H1 (cell line): ENCODE results near the gene DNAH1. TPM values are rescaled to one million over a fixed set of nuclear protein-coding genes. Genes with fewer than 3 reads are reported as not detected.

Source experiments
- CTCF ChIA-PET: fragments of 300-600 bp; sonication (Branson Sonifier 250); formaldehyde crosslinking; loops from one replicate; lab custom pipeline; 2021; ENCODE audit not compliant: partially characterized antibody; lab: Charles Lee
- POLR2A ChIA-PET: fragments of 300-600 bp; sonication (Branson Sonifier 250); formaldehyde crosslinking; loops from one replicate; lab custom pipeline; 2021; ENCODE audit warnings: inconsistent platforms; ENCODE audit not compliant: partially characterized antibody; lab: Charles Lee
- DNase-seq, 2 experiments: peaks; one replicate each; pipeline versions ENCODE4 v3.0.0 to v3.0.0-alpha.2; 2010 to 2022; ENCODE audit warnings: low spot score in 2 of 2, low read depth in 1 of 2, mixed read lengths in 1 of 2
- FAIRE-seq: peaks from 2 replicates; lab custom pipeline; 2011; peaks lifted over from hg19 to GRCh38; lab: Jason Lieb, UNC
- H2AFZ ChIP-seq: 2 replicates; pipeline ENCODE4 v1.8.1; 2012; ENCODE audit warnings: low read length, inconsistent platforms
- H2AK5ac ChIP-seq: 2 replicates; pipeline ENCODE4 v1.6.1; 2013; ENCODE audit warnings: low read depth, low read length
- H2BK120ac ChIP-seq: replicated peaks from 2 replicates; pipeline ENCODE3; 2013; ENCODE audit warnings: low read depth, low read length, inconsistent platforms
- H2BK12ac ChIP-seq: 2 replicates; pipeline ENCODE4 v1.6.1; 2013; ENCODE audit warnings: low read depth, low read length
- H2BK15ac ChIP-seq: 2 replicates; pipeline ENCODE4 v1.6.1; 2013; ENCODE audit warnings: low read length
- H2BK20ac ChIP-seq: 2 replicates; pipeline ENCODE4 v1.6.1; 2013; ENCODE audit warnings: low read length
- H2BK5ac ChIP-seq: 2 replicates; pipeline ENCODE4 v1.6.1; 2013; ENCODE audit warnings: low read depth, low read length
- H3K14ac ChIP-seq: 2 replicates; pipeline ENCODE4 v1.6.1; 2013; ENCODE audit warnings: inconsistent platforms; ENCODE audit not compliant: insufficient read length
- H3K18ac ChIP-seq: 2 replicates; pipeline ENCODE4 v1.6.1; 2013; ENCODE audit warnings: low read length; ENCODE audit errors: extremely low read depth
- H3K23ac ChIP-seq: 2 replicates; pipeline ENCODE4 v1.6.1; 2013; ENCODE audit warnings: inconsistent platforms; ENCODE audit not compliant: insufficient read length
- H3K23me2 ChIP-seq: 2 replicates; pipeline ENCODE4 v1.6.1; 2013; ENCODE audit warnings: low read depth, low read length
- H3K27ac ChIP-seq: 2 replicates; pipeline ENCODE4 v1.6.1; 2011; ENCODE audit warnings: low read depth, low read length, inconsistent platforms
- H3K27me3 ChIP-seq, 4 experiments: replicated peaks in 1 of 4; 1 replicate in 1 of 4; 2 replicates in 3 of 4; pipeline versions ENCODE4 v1.6.1 to v1.8.1; 2011 to 2013; ENCODE audit warnings: low read length in 3 of 4, mild to moderate bottlenecking in 3 of 4, inconsistent platforms in 2 of 4, mixed read lengths in 2 of 4, moderate library complexity in 1 of 4; ENCODE audit not compliant: control insufficient read depth in 3 of 4, insufficient read depth in 3 of 4; ENCODE audit errors: extremely low read depth in 1 of 4
- H3K36me3 ChIP-seq, 4 experiments: 2 replicates each; pipeline versions ENCODE4 v1.6.1 to v1.8.1; 2011 to 2013; ENCODE audit warnings: mild to moderate bottlenecking in 4 of 4, low read length in 3 of 4, moderate library complexity in 2 of 4, control low read depth in 1 of 4, inconsistent platforms in 1 of 4; ENCODE audit not compliant: insufficient read depth in 4 of 4, control insufficient read depth in 2 of 4
- H3K4ac ChIP-seq: replicated peaks from 2 replicates; pipeline ENCODE3; 2013; ENCODE audit warnings: low read length, low read depth, mixed read lengths, inconsistent platforms; ENCODE audit not compliant: insufficient read length
- H3K4me1 ChIP-seq, 4 experiments: replicated peaks in 1 of 4; 1 replicate in 1 of 4; 2 replicates in 3 of 4; pipeline versions ENCODE4 v1.6.1 to v1.8.1; 2011 to 2013; ENCODE audit warnings: low read length in 3 of 4, inconsistent platforms in 2 of 4, mixed read lengths in 1 of 4; ENCODE audit not compliant: insufficient read depth in 4 of 4, control insufficient read depth in 3 of 4
- H3K4me2 ChIP-seq, 2 experiments: 2 replicates each; pipeline versions ENCODE4 v1.6.1 to v1.8.1; 2011 to 2013; ENCODE audit warnings: low read depth in 2 of 2, low read length in 2 of 2, control low read depth in 1 of 2, inconsistent platforms in 1 of 2, mild to moderate bottlenecking in 1 of 2; ENCODE audit not compliant: insufficient read depth in 1 of 2
- H3K4me3 ChIP-seq, 4 experiments: fragments of 200-600, 300-600 bp in 1 of 4; sonication (generic), shearing (Covaris generic), sonication (Bioruptor Twin) in 1 of 4; 2 replicates each; pipeline versions ENCODE4 v1.5.1 to v1.8.1; 2011 to 2016; ENCODE audit warnings: low read length in 4 of 4, low read depth in 3 of 4, control low read depth in 2 of 4, inconsistent platforms in 2 of 4, mild to moderate bottlenecking in 2 of 4, mixed read lengths in 1 of 4, moderate library complexity in 1 of 4; ENCODE audit not compliant: insufficient read depth in 2 of 4; ENCODE audit errors: extremely low read depth in 1 of 4
- H3K56ac ChIP-seq: replicated peaks from 2 replicates; pipeline ENCODE3; 2013; ENCODE audit warnings: low read depth, mild to moderate bottlenecking, mixed read lengths, low read length, inconsistent platforms; ENCODE audit not compliant: insufficient read length
- H3K79me1 ChIP-seq: 2 replicates; pipeline ENCODE4 v1.6.1; 2013; ENCODE audit warnings: low read depth, low read length, control low read depth
- H3K79me2 ChIP-seq, 2 experiments: 2 replicates each; pipeline versions ENCODE4 v1.6.1 to v1.8.1; 2012 to 2013; ENCODE audit warnings: low read length in 2 of 2, mild to moderate bottlenecking in 2 of 2, inconsistent platforms in 1 of 2; ENCODE audit not compliant: insufficient read depth in 2 of 2, control insufficient read depth in 1 of 2
- H3K9ac ChIP-seq, 4 experiments: replicated peaks in 1 of 4; 1 replicate in 1 of 4; 2 replicates in 3 of 4; pipeline versions ENCODE4 v1.6.1 to v1.8.1; 2011 to 2013; ENCODE audit warnings: low read depth in 3 of 4, low read length in 3 of 4, control low read depth in 2 of 4, mild to moderate bottlenecking in 2 of 4, moderate library complexity in 2 of 4, inconsistent platforms in 1 of 4; ENCODE audit errors: extremely low read depth in 1 of 4
- H3K9me3 ChIP-seq, 2 experiments: 2 replicates each; pipeline versions ENCODE4 v1.6.1 to v1.8.1; 2012 to 2013; ENCODE audit warnings: mild to moderate bottlenecking in 2 of 2, moderate library complexity in 2 of 2, control low read depth in 1 of 2, inconsistent platforms in 1 of 2, low read depth in 1 of 2, low read length in 1 of 2, mixed read lengths in 1 of 2; ENCODE audit not compliant: insufficient read depth in 2 of 2
- H4K20me1 ChIP-seq, 2 experiments: replicated peaks in 1 of 2; 2 replicates each; pipeline versions ENCODE3 to v1.8.1; 2011 to 2013; ENCODE audit warnings: inconsistent platforms in 2 of 2, low read length in 2 of 2, mild to moderate bottlenecking in 1 of 2; ENCODE audit not compliant: insufficient read depth in 2 of 2, control insufficient read depth in 1 of 2
- H4K5ac ChIP-seq: 2 replicates; pipeline ENCODE4 v1.6.1; 2013; ENCODE audit warnings: low read length, low read depth, mixed read lengths, inconsistent platforms; ENCODE audit not compliant: insufficient read length
- H4K8ac ChIP-seq: 2 replicates; pipeline ENCODE4 v1.8.0; 2013; ENCODE audit warnings: mild to moderate bottlenecking, moderate library complexity, low read length, inconsistent platforms; ENCODE audit not compliant: insufficient read depth; ENCODE audit errors: extremely low read depth
- H4K91ac ChIP-seq: replicated peaks from 2 replicates; pipeline ENCODE3; 2013; ENCODE audit warnings: low read length, mixed read lengths, inconsistent platforms; ENCODE audit not compliant: insufficient read length
- ASH2L ChIP-seq: fragments of 200-600, 300-600 bp; sonication (generic); IDR thresholded peaks from one replicate; pipeline ENCODE4 v1.7.1; 2017; ENCODE audit warnings: low read length
- CREB1 ChIP-seq: IDR thresholded peaks from 2 replicates; pipeline ENCODE4 v1.6.1; 2012; ENCODE audit warnings: inconsistent platforms
- EZH2 ChIP-seq: fragments of 200-600 bp; sonication (generic); IDR thresholded peaks from 2 replicates; pipeline ENCODE4 v1.7.1; 2012; ENCODE audit warnings: low read depth, mild to moderate bottlenecking, moderate library complexity, low read length, inconsistent platforms; ENCODE audit not compliant: severe bottlenecking
- NRF1 ChIP-seq: IDR thresholded peaks from 2 replicates; pipeline ENCODE4 v1.6.1; 2011; ENCODE audit warnings: mild to moderate bottlenecking, low read depth, low read length, improper control_type of control experiment
- POLR2A ChIP-seq, 2 experiments: IDR thresholded peaks; 1 replicate in 1 of 2; 2 replicates in 1 of 2; pipeline ENCODE4 v1.6.1; 2011; ENCODE audit warnings: low read depth in 2 of 2, low read length in 2 of 2, mild to moderate bottlenecking in 2 of 2; ENCODE audit errors: control extremely low read depth in 1 of 2
- RBBP5 ChIP-seq: IDR thresholded peaks from 2 replicates; pipeline ENCODE4 v1.7.1; 2012; ENCODE audit warnings: low read depth, mild to moderate bottlenecking, inconsistent platforms, low read length, moderate library complexity, borderline replicate concordance
- SP4 ChIP-seq: IDR thresholded peaks from 2 replicates; pipeline ENCODE4 v1.6.1; 2012; ENCODE audit warnings: low read length, inconsistent platforms
- SUZ12 ChIP-seq: fragments of 200-600 bp; sonication (generic); IDR thresholded peaks from 2 replicates; pipeline ENCODE4 v1.6.1; 2012; ENCODE audit warnings: mild to moderate bottlenecking, inconsistent platforms, low read length, moderate library complexity, mixed read lengths
- TAF7 ChIP-seq: optimal IDR thresholded peaks from 2 replicates; pipeline ENCODE3; 2011; ENCODE audit warnings: low read depth, mild to moderate bottlenecking, inconsistent platforms, low read length, moderate library complexity, borderline replicate concordance
- WGBS, 2 experiments: shearing (Covaris generic) in 1 of 2; methylation state at CpG; one replicate each; pipeline versions ENCODE4 v1.1.6 to v1.1.7; 2013 to 2015; ENCODE audit warnings: low lambda C conversion rate in 2 of 2, mixed read lengths in 2 of 2, inconsistent platforms in 1 of 2, low coverage in 1 of 2, missing lambda C conversion rate in 1 of 2; ENCODE audit not compliant: insufficient replicate concordance in 2 of 2, insufficient coverage in 1 of 2, insufficient read length in 1 of 2; ENCODE audit errors: extremely low coverage in 1 of 2, missing lambda C conversion rate in 1 of 2; 5-methylcytosine and 5-hydroxymethylcytosine counted together
- polyA plus RNA-seq, 7 experiments: library from polyadenylated mRNA; depleted of rRNA in 3 of 7; stranded (reverse) in 5 of 7; unstranded in 2 of 7; fragments of >200 nt in 5 of 7; fragments of 200-250 nt in 2 of 7; gene quantifications; 1 replicate in 5 of 7; 2 replicates in 1 of 7; 4 replicates in 1 of 7; pipeline versions ENCODE4 v1.2.1 to v1.2.3, GENCODE V29; 2011 to 2013; ENCODE audit warnings: missing spikeins in 2 of 7, mixed read lengths in 2 of 7
- total RNA-seq: library from RNA; stranded (reverse); fragmentation: NEBNext Ultra II Directional; extraction: Animal tissue kit (Norgen Biotek cat#: 25700); gene quantifications from 2 replicates; pipeline ENCODE4 v1.2.1, GENCODE V29; 2021
- TF ChIP-seq, protein P1 (sequence below): IDR thresholded peaks from 2 replicates; pipeline ENCODE4 v1.6.1; 2012; ENCODE audit warnings: low read length, inconsistent platforms

The DNAH1 gene
- total and polyA plus RNA-seq, 2 of the 8 experiments (the other 6 are each of a cell fraction or from before 2014, with no cell fraction given) = 1.0 to 1.5 TPM

- Histone ChIP-seq H2BK20ac (no peak overlapping the region), H2BK5ac (no peak overlapping the region), H3K79me1 (peaks cover 3% of the 10 kb centered on the region; the same call in 1 of the 2 replicates), H3K27ac (no peak overlapping the region), H4K91ac (no peak overlapping the region), H3K56ac (no peak overlapping the region), H3K23me2 (peaks cover 4% of the 10 kb centered on the region; the same call in 1 of the 2 replicates), H3K4me2 (no peak overlapping the region), H3K4me1 (peaks cover 0 to 18% (median 10%) of the 10 kb centered on the region in 4 experiments; a peak in 5 of 7 replicates), H3K14ac (no peak overlapping the region), H3K79me2 (no peaks in the 10 kb centered on the region), H3K23ac (no peak overlapping the region), H2AK5ac (no peak overlapping the region), H4K5ac (no peak overlapping the region), H3K27me3 (0 out of 7 replicates have a peak, but pooled peaks cover 0 to 2% (median 0%) of the 10 kb centered on the region in 4 experiments), H2BK120ac (no peak overlapping the region), H2BK15ac (no peak overlapping the region; the same call in 1 of the 2 replicates), H3K9ac (no peak overlapping the region; a peak in 1 of 7 replicates), H3K9me3 (no peaks in the 10 kb centered on the region), H2AFZ (no peak overlapping the region), H3K18ac (no peak overlapping the region), H3K4ac (no peak overlapping the region), H3K36me3 (no peaks in the 10 kb centered on the region), H4K8ac (no peak overlapping the region), H3K4me3 (no peak overlapping the region), H4K20me1 (no peaks in the 10 kb centered on the region), H2BK12ac (peak overlapping the region; percentile 70)
- DNase-seq (peak; percentile 75 to 95), FAIRE-seq (peak; percentile 69)
- ChIA-PET POLR2A (interaction anchor here (0.9 to 12.3 kb wide), 7 partner anchors 10 to 170 kb away, joined by 3 to 112 read pairs (median 4); no protein-coding TSS in a partner anchor), CTCF (interaction anchor here (0.6 to 12.8 kb wide), 40 partner anchors 7 to 346 kb away, joined by 3 to 109 read pairs (median 4); partner anchors contain the start of genes STAB1 and TNNC1)
- 40% methylated on average over 13 of the region's 13 CpGs; no CpG with 5 or more reads in 1 of the 2 experiments for WGBS, 2 experiments
- TF ChIP-seq SUZ12 (no peak), TAF7 (no peak), ASH2L (no peak), NRF1 (no peak), EZH2 (no peak), RBBP5 (no peak), POLR2A (IDR thresholded peaks at IDR 0.05; ENCODE audit: control extremely low read depth in 1 of 2, low read depth in 2 of 2, low read length in 2 of 2) (no peak), CREB1 (peak; percentile 40; the same call in 1 of the 2 replicates), SP4 (peak; percentile 40; the same call in 1 of the 2 replicates)
- TF ChIP-seq, protein P1, sequence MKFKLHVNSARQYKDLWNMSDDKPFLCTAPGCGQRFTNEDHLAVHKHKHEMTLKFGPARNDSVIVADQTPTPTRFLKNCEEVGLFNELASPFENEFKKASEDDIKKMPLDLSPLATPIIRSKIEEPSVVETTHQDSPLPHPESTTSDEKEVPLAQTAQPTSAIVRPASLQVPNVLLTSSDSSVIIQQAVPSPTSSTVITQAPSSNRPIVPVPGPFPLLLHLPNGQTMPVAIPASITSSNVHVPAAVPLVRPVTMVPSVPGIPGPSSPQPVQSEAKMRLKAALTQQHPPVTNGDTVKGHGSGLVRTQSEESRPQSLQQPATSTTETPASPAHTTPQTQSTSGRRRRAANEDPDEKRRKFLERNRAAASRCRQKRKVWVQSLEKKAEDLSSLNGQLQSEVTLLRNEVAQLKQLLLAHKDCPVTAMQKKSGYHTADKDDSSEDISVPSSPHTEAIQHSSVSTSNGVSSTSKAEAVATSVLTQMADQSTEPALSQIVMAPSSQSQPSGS = no peak
These were observed 130.8 kb downstream of the DNAH1 start for GRCh38 chr3:52446631-52447511.
